GM11168 (cell line): ENCODE results near the gene TBL1Y.
"Not testable (repeated sequence)": the region's sequence is repeated elsewhere in the genome, so short reads cannot be mapped to it uniquely, and the experiment has no call there.

Experiments
- in situ Hi-C: fragments of 300-500 bp; cut with MboI; formaldehyde crosslinking; loops from one replicate; pipeline ENCODE4 v1.12.0; 2022; ENCODE audit warnings: low sequenced_read_pairs; ENCODE audit not compliant: unreplicated experiment

The TBL1Y gene

GRCh38 chrY:6910372-6911252 lies at the start of gene TBL1Y:
Gene TBL1Y (plus strand): TSS chrY:6910697. CDS start chrY:7025085, 114,388 bp downstream.
- in situ Hi-C loops, result no loop called here

GRCh38 chrY:6894496-6894895 lies 16.0 kb upstream of the TBL1Y start:
- in situ Hi-C loops, result no loop called here

- in situ Hi-C loops, result no loop called here
Measured at GRCh38 chrY:6895236-6895635, 15.3 kb upstream of the TBL1Y start.

- in situ Hi-C loops, result not testable (repeated sequence)
Measured at GRCh38 chrY:6902116-6902515, 8.4 kb upstream of the TBL1Y start.

- in situ Hi-C loops, result no loop called here
Measured at GRCh38 chrY:6907591-6907990, 2.9 kb upstream of the TBL1Y start.

GRCh38 chrY:6908021-6908420 lies 2.5 kb upstream of the TBL1Y start:
- in situ Hi-C loops, result not testable (repeated sequence)

GRCh38 chrY:6909118-6909521 lies 1.4 kb upstream of the TBL1Y start:
- in situ Hi-C loops, result no loop called here

- in situ Hi-C loops, result no loop called here
Measured at GRCh38 chrY:6909856-6910255, 641 bp upstream of the TBL1Y start.

GRCh38 chrY:6911253-6911881 lies 870 bp downstream of the TBL1Y start, which contains the start of gene AMELY:
Gene AMELY (minus strand): TSS chrY:6911752. CDS start chrY:6872608, 39,144 bp downstream.
- in situ Hi-C loops, result no loop called here

GRCh38 chrY:6913362-6913761 lies 2.9 kb downstream of the TBL1Y start:
- in situ Hi-C loops, result no loop called here

GRCh38 chrY:6921061-6921460 lies 10.6 kb downstream of the TBL1Y start:
- in situ Hi-C loops, result no loop called here

GRCh38 chrY:6928265-6928664 lies 17.8 kb downstream of the TBL1Y start:
- in situ Hi-C loops, result no loop called here

- in situ Hi-C loops, result no loop called here
Measured at GRCh38 chrY:6929237-6929636, 18.7 kb downstream of the TBL1Y start.

- in situ Hi-C loops, result no loop called here
Measured at GRCh38 chrY:6931779-6932396, 21.4 kb downstream of the TBL1Y start.

GRCh38 chrY:6935497-6935896 lies 25.0 kb downstream of the TBL1Y start:
- in situ Hi-C loops, result no loop called here

GRCh38 chrY:6947695-6948094 lies 37.2 kb downstream of the TBL1Y start:
- in situ Hi-C loops, result no loop called here

- in situ Hi-C loops, result no loop called here
Measured at GRCh38 chrY:6948378-6948777, 37.9 kb downstream of the TBL1Y start.

- in situ Hi-C loops, result no loop called here
Measured at GRCh38 chrY:6949947-6950346, 39.5 kb downstream of the TBL1Y start.

- in situ Hi-C loops, result loop anchor here (5.0 kb wide), 1 partner anchor 118 kb away; no protein-coding TSS in a partner anchor
Measured at GRCh38 chrY:6964732-6965131, 54.2 kb downstream of the TBL1Y start.

- in situ Hi-C loops, result loop anchor here (5.0 kb wide), 1 partner anchor 116 kb away; no protein-coding TSS in a partner anchor
Measured at GRCh38 chrY:6966521-6966920, 56.0 kb downstream of the TBL1Y start.

- in situ Hi-C loops, result loop anchor here (5.0 kb wide), 1 partner anchor 115 kb away; no protein-coding TSS in a partner anchor
Measured at GRCh38 chrY:6967736-6968135, 57.2 kb downstream of the TBL1Y start.
